H1 (cell line): Measurements from ENCODE around the gene FAM200B. TPM values are rescaled to one million over a fixed set of nuclear protein-coding genes. Genes with fewer than 3 reads are reported as not detected.

ENCODE experiments used
- CTCF ChIA-PET: fragments of 300-600 bp; sonication (Branson Sonifier 250); formaldehyde crosslinking; loops from one replicate; lab custom pipeline; 2021; ENCODE audit not compliant: partially characterized antibody; lab: Charles Lee
- POLR2A ChIA-PET: fragments of 300-600 bp; sonication (Branson Sonifier 250); formaldehyde crosslinking; loops from one replicate; lab custom pipeline; 2021; ENCODE audit warnings: inconsistent platforms; ENCODE audit not compliant: partially characterized antibody; lab: Charles Lee
- DNase-seq, 2 experiments: peaks; one replicate each; pipeline versions ENCODE4 v3.0.0 to v3.0.0-alpha.2; 2010 to 2022; ENCODE audit warnings: low spot score in 2 of 2, low read depth in 1 of 2, mixed read lengths in 1 of 2
- FAIRE-seq: peaks from 2 replicates; lab custom pipeline; 2011; peaks lifted over from hg19 to GRCh38; lab: Jason Lieb, UNC
- H2AFZ ChIP-seq: 2 replicates; pipeline ENCODE4 v1.8.1; 2012; ENCODE audit warnings: low read length, inconsistent platforms
- H2AK5ac ChIP-seq: 2 replicates; pipeline ENCODE4 v1.6.1; 2013; ENCODE audit warnings: low read depth, low read length
- H2BK120ac ChIP-seq: replicated peaks from 2 replicates; pipeline ENCODE3; 2013; ENCODE audit warnings: low read depth, low read length, inconsistent platforms
- H2BK12ac ChIP-seq: 2 replicates; pipeline ENCODE4 v1.6.1; 2013; ENCODE audit warnings: low read depth, low read length
- H2BK15ac ChIP-seq: 2 replicates; pipeline ENCODE4 v1.6.1; 2013; ENCODE audit warnings: low read length
- H2BK20ac ChIP-seq: 2 replicates; pipeline ENCODE4 v1.6.1; 2013; ENCODE audit warnings: low read length
- H2BK5ac ChIP-seq: 2 replicates; pipeline ENCODE4 v1.6.1; 2013; ENCODE audit warnings: low read depth, low read length
- H3K14ac ChIP-seq: 2 replicates; pipeline ENCODE4 v1.6.1; 2013; ENCODE audit warnings: inconsistent platforms; ENCODE audit not compliant: insufficient read length
- H3K18ac ChIP-seq: 2 replicates; pipeline ENCODE4 v1.6.1; 2013; ENCODE audit warnings: low read length; ENCODE audit errors: extremely low read depth
- H3K23ac ChIP-seq: 2 replicates; pipeline ENCODE4 v1.6.1; 2013; ENCODE audit warnings: inconsistent platforms; ENCODE audit not compliant: insufficient read length
- H3K23me2 ChIP-seq: 2 replicates; pipeline ENCODE4 v1.6.1; 2013; ENCODE audit warnings: low read depth, low read length
- H3K27ac ChIP-seq: 2 replicates; pipeline ENCODE4 v1.6.1; 2011; ENCODE audit warnings: low read depth, low read length, inconsistent platforms
- H3K27me3 ChIP-seq, 4 experiments: replicated peaks in 1 of 4; 1 replicate in 1 of 4; 2 replicates in 3 of 4; pipeline versions ENCODE4 v1.6.1 to v1.8.1; 2011 to 2013; ENCODE audit warnings: low read length in 3 of 4, mild to moderate bottlenecking in 3 of 4, inconsistent platforms in 2 of 4, mixed read lengths in 2 of 4, moderate library complexity in 1 of 4; ENCODE audit not compliant: control insufficient read depth in 3 of 4, insufficient read depth in 3 of 4; ENCODE audit errors: extremely low read depth in 1 of 4
- H3K36me3 ChIP-seq, 4 experiments: 2 replicates each; pipeline versions ENCODE4 v1.6.1 to v1.8.1; 2011 to 2013; ENCODE audit warnings: mild to moderate bottlenecking in 4 of 4, low read length in 3 of 4, moderate library complexity in 2 of 4, control low read depth in 1 of 4, inconsistent platforms in 1 of 4; ENCODE audit not compliant: insufficient read depth in 4 of 4, control insufficient read depth in 2 of 4
- H3K4ac ChIP-seq: replicated peaks from 2 replicates; pipeline ENCODE3; 2013; ENCODE audit warnings: low read length, low read depth, mixed read lengths, inconsistent platforms; ENCODE audit not compliant: insufficient read length
- H3K4me1 ChIP-seq, 4 experiments: replicated peaks in 1 of 4; 1 replicate in 1 of 4; 2 replicates in 3 of 4; pipeline versions ENCODE4 v1.6.1 to v1.8.1; 2011 to 2013; ENCODE audit warnings: low read length in 3 of 4, inconsistent platforms in 2 of 4, mixed read lengths in 1 of 4; ENCODE audit not compliant: insufficient read depth in 4 of 4, control insufficient read depth in 3 of 4
- H3K4me2 ChIP-seq, 2 experiments: 2 replicates each; pipeline versions ENCODE4 v1.6.1 to v1.8.1; 2011 to 2013; ENCODE audit warnings: low read depth in 2 of 2, low read length in 2 of 2, control low read depth in 1 of 2, inconsistent platforms in 1 of 2, mild to moderate bottlenecking in 1 of 2; ENCODE audit not compliant: insufficient read depth in 1 of 2
- H3K4me3 ChIP-seq, 4 experiments: fragments of 200-600, 300-600 bp in 1 of 4; sonication (generic), shearing (Covaris generic), sonication (Bioruptor Twin) in 1 of 4; 2 replicates each; pipeline versions ENCODE4 v1.5.1 to v1.8.1; 2011 to 2016; ENCODE audit warnings: low read length in 4 of 4, low read depth in 3 of 4, control low read depth in 2 of 4, inconsistent platforms in 2 of 4, mild to moderate bottlenecking in 2 of 4, mixed read lengths in 1 of 4, moderate library complexity in 1 of 4; ENCODE audit not compliant: insufficient read depth in 2 of 4; ENCODE audit errors: extremely low read depth in 1 of 4
- H3K56ac ChIP-seq: replicated peaks from 2 replicates; pipeline ENCODE3; 2013; ENCODE audit warnings: low read depth, mild to moderate bottlenecking, mixed read lengths, low read length, inconsistent platforms; ENCODE audit not compliant: insufficient read length
- H3K79me1 ChIP-seq: 2 replicates; pipeline ENCODE4 v1.6.1; 2013; ENCODE audit warnings: low read depth, low read length, control low read depth
- H3K79me2 ChIP-seq, 2 experiments: 2 replicates each; pipeline versions ENCODE4 v1.6.1 to v1.8.1; 2012 to 2013; ENCODE audit warnings: low read length in 2 of 2, mild to moderate bottlenecking in 2 of 2, inconsistent platforms in 1 of 2; ENCODE audit not compliant: insufficient read depth in 2 of 2, control insufficient read depth in 1 of 2
- H3K9ac ChIP-seq, 4 experiments: replicated peaks in 1 of 4; 1 replicate in 1 of 4; 2 replicates in 3 of 4; pipeline versions ENCODE4 v1.6.1 to v1.8.1; 2011 to 2013; ENCODE audit warnings: low read depth in 3 of 4, low read length in 3 of 4, control low read depth in 2 of 4, mild to moderate bottlenecking in 2 of 4, moderate library complexity in 2 of 4, inconsistent platforms in 1 of 4; ENCODE audit errors: extremely low read depth in 1 of 4
- H3K9me3 ChIP-seq, 2 experiments: 2 replicates each; pipeline versions ENCODE4 v1.6.1 to v1.8.1; 2012 to 2013; ENCODE audit warnings: mild to moderate bottlenecking in 2 of 2, moderate library complexity in 2 of 2, control low read depth in 1 of 2, inconsistent platforms in 1 of 2, low read depth in 1 of 2, low read length in 1 of 2, mixed read lengths in 1 of 2; ENCODE audit not compliant: insufficient read depth in 2 of 2
- H4K20me1 ChIP-seq, 2 experiments: replicated peaks in 1 of 2; 2 replicates each; pipeline versions ENCODE3 to v1.8.1; 2011 to 2013; ENCODE audit warnings: inconsistent platforms in 2 of 2, low read length in 2 of 2, mild to moderate bottlenecking in 1 of 2; ENCODE audit not compliant: insufficient read depth in 2 of 2, control insufficient read depth in 1 of 2
- H4K5ac ChIP-seq: 2 replicates; pipeline ENCODE4 v1.6.1; 2013; ENCODE audit warnings: low read length, low read depth, mixed read lengths, inconsistent platforms; ENCODE audit not compliant: insufficient read length
- H4K8ac ChIP-seq: 2 replicates; pipeline ENCODE4 v1.8.0; 2013; ENCODE audit warnings: mild to moderate bottlenecking, moderate library complexity, low read length, inconsistent platforms; ENCODE audit not compliant: insufficient read depth; ENCODE audit errors: extremely low read depth
- H4K91ac ChIP-seq: replicated peaks from 2 replicates; pipeline ENCODE3; 2013; ENCODE audit warnings: low read length, mixed read lengths, inconsistent platforms; ENCODE audit not compliant: insufficient read length
- WGBS, 2 experiments: shearing (Covaris generic) in 1 of 2; methylation state at CpG; one replicate each; pipeline versions ENCODE4 v1.1.6 to v1.1.7; 2013 to 2015; ENCODE audit warnings: low lambda C conversion rate in 2 of 2, mixed read lengths in 2 of 2, inconsistent platforms in 1 of 2, low coverage in 1 of 2, missing lambda C conversion rate in 1 of 2; ENCODE audit not compliant: insufficient replicate concordance in 2 of 2, insufficient coverage in 1 of 2, insufficient read length in 1 of 2; ENCODE audit errors: extremely low coverage in 1 of 2, missing lambda C conversion rate in 1 of 2; 5-methylcytosine and 5-hydroxymethylcytosine counted together
- polyA plus RNA-seq, 7 experiments: library from polyadenylated mRNA; depleted of rRNA in 3 of 7; stranded (reverse) in 5 of 7; unstranded in 2 of 7; fragments of >200 nt in 5 of 7; fragments of 200-250 nt in 2 of 7; gene quantifications; 1 replicate in 5 of 7; 2 replicates in 1 of 7; 4 replicates in 1 of 7; pipeline versions ENCODE4 v1.2.1 to v1.2.3, GENCODE V29; 2011 to 2013; ENCODE audit warnings: missing spikeins in 2 of 7, mixed read lengths in 2 of 7
- total RNA-seq: library from RNA; stranded (reverse); fragmentation: NEBNext Ultra II Directional; extraction: Animal tissue kit (Norgen Biotek cat#: 25700); gene quantifications from 2 replicates; pipeline ENCODE4 v1.2.1, GENCODE V29; 2021
- TF ChIP-seq, protein P1 (sequence below): IDR thresholded peaks from 2 replicates; pipeline ENCODE4 v1.6.1; 2012; ENCODE audit warnings: inconsistent platforms
- TF ChIP-seq, protein P2 (sequence below): IDR thresholded peaks from 2 replicates; pipeline ENCODE4 v1.6.1; 2012; ENCODE audit warnings: inconsistent platforms

FAM200B gene
- total and polyA plus RNA-seq, 2 of the 8 experiments (the other 6 are each of a cell fraction or from before 2014, with no cell fraction given): 10.7 to 23.7 TPM

DNA sequence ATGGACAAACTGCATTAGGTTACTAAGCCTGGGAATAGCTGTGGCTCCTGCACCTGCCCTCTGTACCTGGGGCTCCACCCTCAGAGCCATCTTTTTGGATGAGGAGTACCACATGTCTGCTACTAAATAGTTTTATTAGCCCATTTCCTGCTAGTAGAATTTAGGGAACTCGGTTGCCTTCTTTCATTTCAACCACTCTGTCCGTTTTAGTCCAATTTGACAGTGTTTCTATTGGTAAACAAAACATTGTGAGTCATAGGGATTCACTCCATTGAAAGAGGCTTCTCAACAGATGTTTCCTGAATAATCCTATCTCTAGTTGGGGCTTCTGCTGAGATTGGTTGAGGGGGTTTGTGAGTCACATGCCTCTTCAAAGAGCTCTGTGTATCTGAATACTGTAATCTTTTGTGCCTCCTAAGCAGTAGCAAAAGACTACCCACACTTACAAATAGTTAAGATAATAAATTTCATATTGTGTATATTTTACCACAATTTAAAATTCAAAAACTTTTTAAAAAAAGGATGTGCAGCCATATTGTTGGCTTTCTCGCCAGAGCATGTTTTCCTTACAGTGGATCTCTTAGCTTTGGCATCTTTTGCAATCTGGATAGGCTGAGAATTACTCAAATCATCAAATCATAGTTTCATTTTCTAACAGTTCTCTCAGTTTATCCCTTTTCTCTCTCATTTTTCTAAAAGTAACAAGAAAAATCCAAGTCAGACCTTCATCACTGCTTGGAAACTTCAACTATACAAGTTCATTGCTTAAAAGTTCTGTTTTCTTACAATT, 9.9 kb downstream of the FAM200B start:
- H2AFZ ChIP-seq: no peak overlapping the region
- no peak overlapping the region for H3K4ac ChIP-seq
- no peak overlapping the region for H3K4me3 ChIP-seq
- peaks cover 2 to 13% (median 5%) of the 10 kb centered on the region in 4 experiments; a peak in 4 of 7 replicates for H3K4me1 ChIP-seq
- H2BK5ac ChIP-seq: no peak overlapping the region
- FAIRE-seq: no peak
- CTCF ChIA-PET: interaction anchor here (0.8 kb wide), 1 partner anchor 18 kb away, joined by 3 read pairs; no protein-coding TSS in a partner anchor
- H2BK120ac ChIP-seq: no peak overlapping the region
- no peak overlapping the region for H3K23ac ChIP-seq
- H3K9ac ChIP-seq: no peak overlapping the region
- H3K56ac ChIP-seq: no peak overlapping the region
- peaks cover 1 to 18% (median 4%) of the 10 kb centered on the region in 4 experiments; a peak in 5 of 8 replicates for H3K36me3 ChIP-seq
- H3K4me2 ChIP-seq: no peak overlapping the region
- no peak overlapping the region for H4K8ac ChIP-seq
- H2BK20ac ChIP-seq: no peak overlapping the region
- no peaks in the 10 kb centered on the region for H4K20me1 ChIP-seq
- H3K79me1 ChIP-seq: no peaks in the 10 kb centered on the region
- H3K18ac ChIP-seq: no peak overlapping the region
- no peak overlapping the region for H2BK15ac ChIP-seq
- no peaks in the 10 kb centered on the region for H3K23me2 ChIP-seq
- DNase-seq: no peak
- H3K27me3 ChIP-seq: no peaks in the 10 kb centered on the region
- H3K9me3 ChIP-seq: no peaks in the 10 kb centered on the region
- no peak overlapping the region for H4K5ac ChIP-seq
- H2AK5ac ChIP-seq: no peak overlapping the region
- H4K91ac ChIP-seq: no peak overlapping the region
- 88% methylated on average over 3 of the region's 3 CpGs; no CpG with 5 or more reads in 1 of the 2 experiments for WGBS, 2 experiments
- TF ChIP-seq, protein P1, sequence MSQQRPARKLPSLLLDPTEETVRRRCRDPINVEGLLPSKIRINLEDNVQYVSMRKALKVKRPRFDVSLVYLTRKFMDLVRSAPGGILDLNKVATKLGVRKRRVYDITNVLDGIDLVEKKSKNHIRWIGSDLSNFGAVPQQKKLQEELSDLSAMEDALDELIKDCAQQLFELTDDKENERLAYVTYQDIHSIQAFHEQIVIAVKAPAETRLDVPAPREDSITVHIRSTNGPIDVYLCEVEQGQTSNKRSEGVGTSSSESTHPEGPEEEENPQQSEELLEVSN: no peak
- TF ChIP-seq, protein P2, sequence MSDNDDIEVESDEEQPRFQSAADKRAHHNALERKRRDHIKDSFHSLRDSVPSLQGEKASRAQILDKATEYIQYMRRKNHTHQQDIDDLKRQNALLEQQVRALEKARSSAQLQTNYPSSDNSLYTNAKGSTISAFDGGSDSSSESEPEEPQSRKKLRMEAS: peak; percentile 15; the same call in 1 of the 2 replicates
- TF ChIP-seq, all 59 proteins: peak for 1
- H3K27ac ChIP-seq: no peak overlapping the region
- no peak overlapping the region; the same call in 1 of the 2 replicates for H2BK12ac ChIP-seq
- POLR2A ChIA-PET: interaction anchor here (1.6 to 4.5 kb wide), 2 partner anchors 10 to 35 kb away, joined by 4 to 27 read pairs; partner anchors contain the start of gene FAM200B
- H3K14ac ChIP-seq: no peak overlapping the region
- H3K79me2 ChIP-seq: no peaks in the 10 kb centered on the region
